ENCODE data around the gene METTL16.

The METTL16 gene

DNA sequence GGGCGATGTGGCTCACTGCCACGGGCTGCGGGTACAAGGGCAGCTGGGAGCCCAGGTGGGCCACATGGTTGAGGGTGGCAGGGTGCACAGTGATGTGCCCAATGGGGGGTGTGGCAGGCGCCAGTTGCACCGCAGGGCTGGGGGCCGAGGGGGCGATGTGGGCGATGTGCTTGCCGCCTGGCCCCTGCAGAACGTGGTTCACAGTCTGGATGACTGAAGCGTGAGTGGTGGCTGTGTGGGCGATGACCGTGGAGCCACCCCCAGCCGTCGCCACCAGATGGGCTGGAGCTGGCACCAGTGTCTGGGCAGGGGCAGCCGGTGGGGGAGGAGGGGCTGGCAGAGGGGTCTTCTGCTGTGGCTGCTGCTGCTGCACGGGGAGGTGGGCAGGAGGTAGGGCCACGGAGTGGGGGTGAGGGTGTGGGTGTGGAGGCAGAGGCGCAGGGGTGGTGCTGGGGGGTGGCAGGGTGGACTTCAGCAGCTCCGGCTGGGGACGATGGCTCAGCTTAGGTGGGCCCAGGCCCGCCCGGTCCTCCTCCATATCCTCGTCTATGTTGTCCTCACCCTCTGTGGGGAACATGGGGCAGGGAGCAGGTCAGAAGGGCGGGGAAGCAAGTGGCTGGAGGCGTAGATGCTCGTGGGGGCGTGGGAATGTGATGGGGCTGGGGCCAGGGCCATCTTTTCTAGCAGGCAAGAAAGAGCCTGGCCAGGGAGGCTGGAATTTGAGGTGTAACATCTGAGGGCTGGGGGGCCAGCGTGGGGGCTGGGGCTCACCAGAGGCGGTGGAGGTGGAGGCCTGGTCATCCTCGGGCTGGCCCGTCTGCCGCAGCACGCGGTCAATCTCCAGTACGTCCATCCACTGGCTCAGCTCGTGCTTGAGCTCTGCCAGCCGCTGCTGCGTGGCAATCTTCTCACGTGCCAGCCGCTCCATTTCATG is 124.3 kb downstream of the METTL16 start:
- DNase-seq (ENCODE audit: extremely low spot score, insufficient read length, low read depth) (no peak), FAIRE-seq (no peak)

GRCh38 chr17:2386400-2387085 is 125.1 kb downstream of the METTL16 start:
- FAIRE-seq = no peak
- DNase-seq (ENCODE audit: extremely low spot score, insufficient read length, low read depth) = no peak

- FAIRE-seq = no peak
Observed at GRCh38 chr17:2385240-2386210, 126.2 kb downstream of the METTL16 start.

GRCh38 chr17:2384439-2385127 is 127.1 kb downstream of the METTL16 start:
- FAIRE-seq (no peak), DNase-seq (ENCODE audit: extremely low spot score, insufficient read length, low read depth) (no peak)

More at GRCh38 chr17:2385240-2386210, 126.2 kb downstream of the METTL16 start:
- DNase-seq (ENCODE audit: extremely low spot score, insufficient read length, low read depth) = no peak

- no peak for FAIRE-seq
Observed at GRCh38 chr17:2383628-2384167, 128.0 kb downstream of the METTL16 start.

GRCh38 chr17:2380950-2381649 is 130.6 kb downstream of the METTL16 start:
- FAIRE-seq = no peak
- no peak for DNase-seq (ENCODE audit: extremely low spot score, insufficient read length, low read depth)

More at GRCh38 chr17:2383628-2384167, 128.0 kb downstream of the METTL16 start:
- no peak for DNase-seq (ENCODE audit: extremely low spot score, insufficient read length, low read depth)

DNA sequence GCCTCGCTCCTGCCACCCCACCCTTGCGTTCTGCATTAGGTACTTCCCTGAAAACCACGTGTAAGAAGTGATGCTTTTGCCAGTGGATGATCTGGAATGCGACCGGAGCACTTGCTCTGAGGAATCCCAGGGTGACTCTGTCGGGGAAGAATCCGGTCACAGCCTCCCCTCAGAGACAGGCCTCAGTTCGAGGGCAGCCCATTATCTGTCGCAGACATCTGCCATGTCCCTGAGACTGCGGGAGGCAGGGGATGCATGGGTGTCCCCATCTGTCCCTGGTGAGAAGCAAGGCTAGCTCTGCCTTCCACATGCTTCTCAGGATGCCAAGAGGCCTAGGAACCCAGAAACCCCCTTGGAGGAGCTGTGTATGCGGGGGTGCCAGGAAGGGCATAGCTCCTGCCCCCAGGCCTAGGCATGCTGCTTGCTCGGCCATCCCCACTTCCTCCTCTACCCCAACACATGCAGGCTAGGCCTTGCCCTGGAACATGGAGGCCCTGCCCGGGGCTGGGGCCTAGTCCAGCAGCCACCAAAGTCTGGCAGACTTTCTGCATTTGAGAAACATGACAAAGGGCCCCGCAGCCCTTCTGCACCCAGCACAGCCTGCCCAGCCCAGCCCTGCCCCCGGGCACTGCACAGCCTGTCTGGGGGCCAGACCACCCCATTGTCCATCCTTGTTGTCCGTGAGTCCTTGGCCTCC is 131.3 kb downstream of the METTL16 start:
- FAIRE-seq (no peak), DNase-seq (ENCODE audit: extremely low spot score, insufficient read length, low read depth) (no peak)

- FAIRE-seq (no peak), DNase-seq (ENCODE audit: extremely low spot score, insufficient read length, low read depth) (no peak)
Observed at GRCh38 chr17:2379489-2380225, 132.0 kb downstream of the METTL16 start.

DNA sequence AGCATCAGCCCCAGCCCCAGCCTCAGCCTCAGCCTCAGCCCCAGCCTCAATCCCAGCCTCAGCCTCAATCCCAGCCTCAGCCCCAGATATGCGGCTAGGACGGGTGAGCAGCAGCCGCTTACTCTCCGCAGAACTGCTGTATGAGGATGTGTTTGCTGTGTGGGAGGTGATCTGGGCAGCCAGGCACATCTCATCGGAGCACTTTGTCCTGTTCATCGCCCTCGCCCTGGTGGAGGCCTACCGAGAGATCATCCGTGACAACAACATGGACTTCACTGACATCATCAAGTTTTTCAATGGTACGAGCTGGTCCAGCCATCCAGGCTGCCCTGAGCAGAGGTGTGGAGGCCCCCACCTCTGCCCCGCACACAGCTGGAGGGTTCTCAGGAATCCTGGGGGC is 132.8 kb downstream of the METTL16 start:
- DNase-seq (ENCODE audit: extremely low spot score, insufficient read length, low read depth) (no peak), FAIRE-seq (no peak)

DNA sequence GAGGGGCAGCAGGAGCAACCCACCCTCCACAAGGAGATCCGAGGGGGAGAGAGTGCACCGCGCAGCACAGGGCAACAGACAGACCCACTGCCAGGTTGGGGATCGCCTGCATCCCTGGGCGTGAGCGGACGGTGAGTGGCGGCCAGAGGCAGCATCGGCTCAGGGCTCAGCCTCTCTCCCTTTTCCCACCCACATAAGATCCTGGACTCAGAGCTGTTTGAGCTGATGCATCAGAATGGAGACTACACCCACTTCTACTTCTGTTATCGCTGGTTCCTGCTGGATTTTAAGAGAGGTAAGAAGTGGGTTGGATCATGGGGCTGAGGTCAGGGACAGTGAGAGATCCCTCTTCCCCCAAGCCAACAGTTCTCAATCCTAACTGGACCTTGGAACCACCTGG is 134.0 kb downstream of the METTL16 start:
- DNase-seq (ENCODE audit: extremely low spot score, insufficient read length, low read depth) (no peak), FAIRE-seq (no peak)

GRCh38 chr17:2376107-2376506 is 135.6 kb downstream of the METTL16 start:
- FAIRE-seq = no peak

DNA sequence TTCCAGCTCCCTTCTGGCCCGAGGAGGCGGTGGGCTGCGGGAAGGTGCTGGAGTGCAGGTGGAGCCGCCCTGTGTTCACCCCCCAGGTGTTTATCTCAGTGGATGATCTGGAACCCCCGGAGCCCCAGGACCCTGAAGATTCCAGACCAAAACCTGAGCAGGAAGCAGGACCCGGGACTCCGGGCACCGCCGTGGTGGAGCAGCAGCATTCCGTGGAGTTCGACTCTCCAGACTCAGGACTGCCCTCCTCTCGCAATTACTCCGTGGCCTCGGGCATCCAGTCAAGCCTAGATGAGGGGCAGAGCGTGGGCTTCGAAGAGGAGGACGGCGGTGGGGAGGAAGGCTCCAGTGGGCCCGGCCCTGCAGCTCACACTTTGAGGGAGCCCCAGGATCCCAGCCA is 136.3 kb downstream of the METTL16 start:
- DNase-seq (ENCODE audit: extremely low spot score, insufficient read length, low read depth) = no peak
- no peak for FAIRE-seq

More at GRCh38 chr17:2376107-2376506, 135.6 kb downstream of the METTL16 start:
- DNase-seq (ENCODE audit: extremely low spot score, insufficient read length, low read depth) = no peak

DNA sequence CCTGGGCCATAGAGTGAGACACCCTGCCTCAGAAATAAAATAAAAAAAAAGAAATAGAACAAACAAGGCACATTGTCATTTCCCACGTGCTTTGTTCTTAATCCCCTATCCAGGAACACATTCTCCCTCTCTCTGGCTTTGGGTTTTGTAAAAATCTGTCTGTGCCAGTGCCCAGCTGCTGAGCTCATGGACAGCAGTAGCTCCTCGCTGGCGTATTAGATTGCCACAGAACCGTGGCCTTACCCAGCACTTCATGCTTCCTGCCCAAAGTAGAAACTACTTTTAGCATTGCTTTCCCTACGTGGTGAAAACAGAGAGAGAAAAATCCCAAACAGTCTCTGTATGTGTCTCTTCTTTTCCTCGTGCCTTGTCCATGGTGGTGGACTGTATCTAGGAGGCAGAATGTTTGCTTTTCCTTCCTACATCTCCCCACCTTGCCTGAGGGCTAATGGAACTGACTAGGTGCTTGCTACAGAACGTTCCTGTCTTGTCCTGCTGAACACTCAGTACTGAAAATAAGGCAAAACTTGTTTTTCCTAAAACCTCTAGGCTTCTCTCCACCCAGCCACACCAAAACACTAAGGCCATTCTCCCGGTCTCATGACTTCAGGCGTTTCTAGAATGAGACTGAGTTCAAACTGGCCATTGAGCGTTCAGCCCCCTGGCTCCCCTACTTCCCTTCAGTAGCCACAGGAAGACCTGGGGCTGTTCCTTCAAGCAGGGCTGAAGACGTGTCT is 137.0 kb downstream of the METTL16 start:
- DNase-seq (ENCODE audit: extremely low spot score, insufficient read length, low read depth) (no peak), FAIRE-seq (no peak)

DNA sequence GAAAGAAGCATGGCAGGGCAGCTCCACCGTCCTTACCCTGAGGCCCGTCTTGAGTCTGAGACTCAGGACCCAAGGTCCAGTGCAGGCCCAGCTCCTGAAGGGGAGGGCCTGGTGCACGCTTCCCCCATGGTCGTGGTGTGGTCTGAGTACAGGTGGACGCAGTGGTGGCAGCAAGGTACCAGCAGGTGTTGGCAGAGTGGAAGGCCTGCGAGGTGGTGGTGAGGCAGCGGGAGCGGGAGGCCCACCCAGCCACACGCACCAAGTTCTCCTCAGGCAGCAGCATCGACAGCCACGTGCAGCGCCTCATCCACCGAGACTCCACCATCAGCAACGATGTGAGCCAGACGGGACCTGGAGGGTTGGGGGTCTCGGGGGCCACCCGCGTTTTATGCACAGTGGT is 138.5 kb downstream of the METTL16 start:
- DNase-seq (ENCODE audit: extremely low spot score, insufficient read length, low read depth) = no peak
- FAIRE-seq = no peak

- no peak for FAIRE-seq
- DNase-seq (ENCODE audit: extremely low spot score, insufficient read length, low read depth) = no peak
Observed at GRCh38 chr17:2372681-2373080, 139.0 kb downstream of the METTL16 start.

DNA sequence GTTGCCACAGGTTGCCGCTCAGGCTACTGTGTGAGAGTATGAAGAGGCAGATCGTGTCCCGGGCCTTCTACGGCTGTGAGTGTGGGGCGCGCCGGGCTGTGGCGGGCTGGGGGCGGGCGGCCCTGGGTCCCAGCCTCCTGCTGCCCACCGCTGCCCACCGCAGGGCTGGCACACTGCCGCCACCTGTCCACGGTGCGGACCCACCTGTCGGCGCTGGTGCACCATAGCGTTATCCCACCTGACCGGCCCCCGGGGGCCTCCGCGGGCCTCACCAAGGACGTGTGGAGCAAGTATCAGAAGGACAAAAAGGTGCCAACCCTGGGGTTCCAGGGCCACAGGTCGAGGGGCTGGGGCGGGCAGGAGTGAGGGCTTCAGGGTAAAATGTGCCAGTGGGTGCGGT is 139.5 kb downstream of the METTL16 start:
- FAIRE-seq = no peak

More for the DNA sequence above, 139.5 kb downstream of the METTL16 start:
- DNase-seq (ENCODE audit: extremely low spot score, insufficient read length, low read depth) = no peak
